HCT116 (cell line): ENCODE data around the gene NRXN2. TPM values are rescaled to one million over a fixed set of nuclear protein-coding genes. Genes with fewer than 3 reads are reported as not detected.

Experiments
- ATAC-seq: fragments of 200-7000 bp; cut with Tn5 transposase; 2 replicates; pipeline ENCODE4 v1.9.1; 2020; ENCODE audit warnings: mild to moderate bottlenecking, moderate library complexity
- BruUV-seq: library from RNA; stranded (reverse); fragments of 400-500 nt; replicated peaks from 2 replicates; lab custom pipeline; 2021; lab: Mats Ljungman, UMichigan
- CTCF ChIA-PET: fragments of 300-600 bp; sonication (Branson Sonifier 250); formaldehyde crosslinking; loops from one replicate; lab custom pipeline; 2021; ENCODE audit warnings: antibody characterized with exemption; lab: Charles Lee
- POLR2A ChIA-PET: fragments of 300-600, 350-600 bp; sonication (Branson Sonifier 250); formaldehyde crosslinking; loops from one replicate; lab custom pipeline; 2021; ENCODE audit warnings: antibody characterized with exemption; lab: Charles Lee
- RAD21 ChIA-PET, 2 experiments: fragments of 300-600 bp; sonication (Branson Sonifier 250); formaldehyde crosslinking; loops; one replicate each; lab custom pipeline; 2023; ENCODE audit warnings: low total read pairs in 2 of 2; ENCODE audit not compliant: uncharacterized antibody in 2 of 2, unreplicated experiment in 2 of 2, low non-redundant PET in 1 of 2; lab: Charles Lee
- DNase-seq: peaks from one replicate; pipeline ENCODE4 v3.0.0-alpha.2; 2010; ENCODE audit warnings: low read depth, low spot score
- H2AFZ ChIP-seq: fragments of 200-600 bp; shearing (Covaris generic), sonication (generic); 2 replicates; pipeline ENCODE4 v1.6.1; 2017; ENCODE audit warnings: low read depth, mixed run types, mixed read lengths, antibody characterized with exemption, low read length; ENCODE audit not compliant: poor library complexity, severe bottlenecking
- H3K27ac ChIP-seq: 2 replicates; pipeline ENCODE4 v1.5.1; 2012; ENCODE audit warnings: low read depth, low read length
- H3K27me3 ChIP-seq: fragments of 200-600 bp; sonication (generic); 2 replicates; pipeline ENCODE4 v1.6.1; 2016; ENCODE audit warnings: mixed run types, low read length, mixed read lengths; ENCODE audit not compliant: insufficient read depth
- H3K36me3 ChIP-seq, 2 experiments: fragments of 200-500 bp in 1 of 2; fragments of 200-600 bp in 1 of 2; sonication (Bioruptor generic) in 1 of 2; sonication (generic) in 1 of 2; 2 replicates each; pipeline versions ENCODE4 v1.5.1 to v1.6.1; 2014 to 2016; ENCODE audit warnings: low read length in 2 of 2, inconsistent platforms in 1 of 2, mixed read lengths in 1 of 2, mixed run types in 1 of 2; ENCODE audit not compliant: insufficient read depth in 2 of 2, control insufficient read depth in 1 of 2
- H3K4me1 ChIP-seq, 2 experiments: fragments of 200-600 bp in 1 of 2; sonication (generic) in 1 of 2; 2 replicates each; pipeline versions ENCODE4 v1.5.1 to v1.6.1; 2012 to 2017; ENCODE audit warnings: low read length in 2 of 2, inconsistent platforms in 1 of 2, mild to moderate bottlenecking in 1 of 2, mixed read lengths in 1 of 2, mixed run types in 1 of 2, moderate library complexity in 1 of 2; ENCODE audit not compliant: insufficient read depth in 2 of 2, control insufficient read depth in 1 of 2
- H3K4me2 ChIP-seq: fragments of 200-600 bp; sonication (generic); 2 replicates; pipeline ENCODE4 v1.6.1; 2017; ENCODE audit warnings: mixed run types, low read length, mixed read lengths
- H3K4me3 ChIP-seq, 2 experiments: fragments of 200-600 bp in 1 of 2; sonication (generic) in 1 of 2; replicated peaks in 1 of 2; 2 replicates each; pipeline ENCODE4 v1.5.1; 2011 to 2016; ENCODE audit warnings: low read length in 2 of 2, control low read depth in 1 of 2, low read depth in 1 of 2, mild to moderate bottlenecking in 1 of 2, mixed read lengths in 1 of 2, mixed run types in 1 of 2
- H3K79me2 ChIP-seq: fragments of 200-600 bp; sonication (generic); 2 replicates; pipeline ENCODE4 v1.6.1; 2017; ENCODE audit warnings: mild to moderate bottlenecking, mixed run types, low read length, moderate library complexity, mixed read lengths; ENCODE audit not compliant: insufficient read depth
- H3K9ac ChIP-seq: fragments of 200-600 bp; sonication (generic); 2 replicates; pipeline ENCODE4 v1.6.1; 2016; ENCODE audit warnings: low read length, mixed read lengths
- H3K9me2 ChIP-seq: fragments of 200-600 bp; sonication (generic), shearing (Covaris generic); 2 replicates; pipeline ENCODE4 v1.6.1; 2017; ENCODE audit warnings: mixed run types, mild to moderate bottlenecking, moderate library complexity; ENCODE audit not compliant: insufficient read depth
- H3K9me3 ChIP-seq, 2 experiments: fragments of 200-500 bp in 1 of 2; fragments of 200-600 bp in 1 of 2; sonication (Bioruptor generic) in 1 of 2; sonication (generic) in 1 of 2; 2 replicates each; pipeline ENCODE4 v1.6.1; 2014 to 2017; ENCODE audit warnings: low read length in 2 of 2, mixed read lengths in 2 of 2, inconsistent platforms in 1 of 2, low read depth in 1 of 2, mild to moderate bottlenecking in 1 of 2, mixed run types in 1 of 2, moderate library complexity in 1 of 2; ENCODE audit not compliant: control insufficient read depth in 1 of 2, insufficient read depth in 1 of 2
- H4K20me1 ChIP-seq: fragments of 200-600 bp; sonication (generic), shearing (Covaris generic); 2 replicates; pipeline ENCODE4 v1.6.1; 2017; ENCODE audit warnings: mixed run types, mild to moderate bottlenecking, moderate library complexity; ENCODE audit not compliant: insufficient read depth
- CBX3 ChIP-seq: IDR thresholded peaks from 2 replicates; pipeline ENCODE4 v1.6.1; 2012; ENCODE audit warnings: low read depth
- EGR1 ChIP-seq: IDR thresholded peaks from 2 replicates; pipeline ENCODE4 v1.6.1; 2012; ENCODE audit warnings: low read depth
- ELF1 ChIP-seq: IDR thresholded peaks from 2 replicates; pipeline ENCODE4 v1.6.1; 2012; ENCODE audit warnings: low read depth, borderline replicate concordance
- EZH2 ChIP-seq: fragments of 200-600 bp; sonication (generic); IDR thresholded peaks from 2 replicates; pipeline ENCODE4 v1.6.1; 2017; ENCODE audit warnings: antibody characterized with exemption, mixed run types
- EZH2phosphoT487 ChIP-seq: fragments of 200-600 bp; IDR thresholded peaks from 2 replicates; pipeline ENCODE4 v1.6.1; 2018; ENCODE audit warnings: antibody characterized with exemption, borderline replicate concordance
- FOSL1 ChIP-seq: IDR thresholded peaks from 2 replicates; pipeline ENCODE4 v1.6.1; 2012; ENCODE audit warnings: low read depth
- JUND ChIP-seq: IDR thresholded peaks from 2 replicates; pipeline ENCODE4 v1.6.1; 2012
- POLR2A ChIP-seq: IDR thresholded peaks from 2 replicates; pipeline ENCODE4 v1.7.0; 2011; ENCODE audit warnings: borderline replicate concordance; ENCODE audit not compliant: insufficient read depth, insufficient read length; ENCODE audit errors: extremely low read depth
- POLR2AphosphoS5 ChIP-seq: IDR thresholded peaks from 2 replicates; pipeline ENCODE4 v1.6.1; 2011; ENCODE audit warnings: mild to moderate bottlenecking, low read depth, low read length, moderate library complexity
- RAD21 ChIP-seq: IDR thresholded peaks from 2 replicates; pipeline ENCODE4 v1.6.1; 2012; ENCODE audit warnings: low read depth, mild to moderate bottlenecking
- SIN3A ChIP-seq: IDR thresholded peaks from 2 replicates; pipeline ENCODE4 v1.6.1; 2012; ENCODE audit warnings: low read depth
- SP1 ChIP-seq: IDR thresholded peaks from 2 replicates; pipeline ENCODE4 v1.6.1; 2012; ENCODE audit warnings: low read depth
- TCF7L2 ChIP-seq: IDR thresholded peaks from 2 replicates; pipeline ENCODE4 v1.7.0; 2011; ENCODE audit warnings: borderline replicate concordance, inconsistent platforms; ENCODE audit not compliant: insufficient read depth, insufficient read length; ENCODE audit errors: extremely low read depth
- YY1 ChIP-seq: IDR thresholded peaks from 2 replicates; pipeline ENCODE4 v1.6.1; 2011; ENCODE audit warnings: low read length, low read depth, moderate library complexity, mild to moderate bottlenecking; ENCODE audit not compliant: insufficient replicate concordance; ENCODE audit errors: extremely low read depth
- ZFX ChIP-seq: fragments of 450-650 bp; IDR thresholded peaks from 2 replicates; pipeline ENCODE4 v1.6.1; 2017
- intact Hi-C: fragments of 100-400 bp; cut with micrococcal nuclease; formaldehyde crosslinking; loops from 2 replicates; pipeline ENCODE4 v1.10.0; 2022
- total RNA-seq: library from RNA; stranded (reverse); gene quantifications from one replicate; pipeline ENCODE4 v1.2.1, GENCODE V29; 2021; ENCODE audit not compliant: unreplicated experiment
- TF ChIP-seq, protein P1 (sequence below): IDR thresholded peaks from 2 replicates; pipeline ENCODE4 v1.6.1; 2012
- TF ChIP-seq, protein P2 (sequence below): IDR thresholded peaks from 2 replicates; pipeline ENCODE4 v1.6.1; 2011; ENCODE audit warnings: mild to moderate bottlenecking, low read length, moderate library complexity; ENCODE audit not compliant: insufficient replicate concordance; ENCODE audit errors: extremely low read depth
- TF ChIP-seq, protein P3 (sequence below): IDR thresholded peaks from 2 replicates; pipeline ENCODE4 v1.6.1; 2012; ENCODE audit warnings: low read depth

The NRXN2 gene
- total RNA-seq, 1 experiment from 2014 or later: 1.5 TPM

DNA sequence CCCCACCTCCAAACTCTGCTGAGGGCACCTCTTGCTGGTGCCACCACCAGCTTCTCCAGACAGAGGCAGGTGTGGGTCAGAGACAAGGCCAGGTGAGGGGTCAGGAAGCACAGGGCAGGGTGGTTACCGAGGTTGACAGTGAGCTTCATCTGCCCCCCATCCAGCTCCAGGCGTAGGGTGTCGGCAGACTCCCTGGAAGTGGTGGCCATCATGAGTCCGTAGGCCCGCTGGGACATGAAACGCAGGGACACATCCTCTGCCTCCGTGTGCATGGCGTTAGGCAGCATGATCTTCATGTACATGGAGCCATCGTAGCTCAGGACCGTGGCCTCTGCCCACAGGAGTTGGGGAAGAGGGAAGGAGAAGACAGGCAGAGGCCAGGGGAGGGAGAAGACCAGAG, 62.8 kb downstream of the NRXN2 start:
- H3K9ac ChIP-seq: no peak overlapping the region
- H4K20me1 ChIP-seq: no peaks in the 10 kb centered on the region
- CTCF ChIA-PET: interaction anchor here (1.2 to 2.4 kb wide), 6 partner anchors 9 to 211 kb away, joined by 4 to 16 read pairs (median 6); no protein-coding TSS in a partner anchor
- H3K79me2 ChIP-seq: no peaks in the 10 kb centered on the region
- RAD21 ChIA-PET: interaction anchor here in 1 of 2 experiments (1.0 kb wide), 1 partner anchor 28 kb away, joined by 3 read pairs; no protein-coding TSS in a partner anchor
- H3K27ac ChIP-seq: no peak overlapping the region
- POLR2A ChIA-PET: interaction anchor here (1.2 kb wide), 1 partner anchor 9 kb away, joined by 4 read pairs; no protein-coding TSS in a partner anchor
- no peaks in the 10 kb centered on the region for H3K9me2 ChIP-seq
- intact Hi-C loops: no loop called here
- peaks cover 8 to 29% of the 10 kb centered on the region in 2 experiments for H3K4me1 ChIP-seq
- no peaks in the 10 kb centered on the region for H3K9me3 ChIP-seq
- no peaks in the 10 kb centered on the region for H3K27me3 ChIP-seq
- BruUV-seq: no TSS peak
- peak overlapping the region; percentile 76 for H3K4me2 ChIP-seq
- no peak; the same call in none of the 2 replicates for ATAC-seq
- no peak overlapping the region for H2AFZ ChIP-seq
- no peak for DNase-seq
- no peak overlapping the region for H3K4me3 ChIP-seq
- H3K36me3 ChIP-seq: no peaks in the 10 kb centered on the region
- no peak for TF ChIP-seq EZH2
- no peak for TF ChIP-seq SP1
- TF ChIP-seq, protein P1, sequence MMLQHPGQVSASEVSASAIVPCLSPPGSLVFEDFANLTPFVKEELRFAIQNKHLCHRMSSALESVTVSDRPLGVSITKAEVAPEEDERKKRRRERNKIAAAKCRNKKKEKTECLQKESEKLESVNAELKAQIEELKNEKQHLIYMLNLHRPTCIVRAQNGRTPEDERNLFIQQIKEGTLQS: no peak
- TF ChIP-seq JUND: no peak
- TF ChIP-seq, protein P2, sequence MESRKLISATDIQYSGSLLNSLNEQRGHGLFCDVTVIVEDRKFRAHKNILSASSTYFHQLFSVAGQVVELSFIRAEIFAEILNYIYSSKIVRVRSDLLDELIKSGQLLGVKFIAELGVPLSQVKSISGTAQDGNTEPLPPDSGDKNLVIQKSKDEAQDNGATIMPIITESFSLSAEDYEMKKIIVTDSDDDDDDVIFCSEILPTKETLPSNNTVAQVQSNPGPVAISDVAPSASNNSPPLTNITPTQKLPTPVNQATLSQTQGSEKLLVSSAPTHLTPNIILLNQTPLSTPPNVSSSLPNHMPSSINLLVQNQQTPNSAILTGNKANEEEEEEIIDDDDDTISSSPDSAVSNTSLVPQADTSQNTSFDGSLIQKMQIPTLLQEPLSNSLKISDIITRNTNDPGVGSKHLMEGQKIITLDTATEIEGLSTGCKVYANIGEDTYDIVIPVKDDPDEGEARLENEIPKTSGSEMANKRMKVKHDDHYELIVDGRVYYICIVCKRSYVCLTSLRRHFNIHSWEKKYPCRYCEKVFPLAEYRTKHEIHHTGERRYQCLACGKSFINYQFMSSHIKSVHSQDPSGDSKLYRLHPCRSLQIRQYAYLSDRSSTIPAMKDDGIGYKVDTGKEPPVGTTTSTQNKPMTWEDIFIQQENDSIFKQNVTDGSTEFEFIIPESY: no peak
- no peak for TF ChIP-seq ZFX
- TF ChIP-seq RAD21: no peak
- TF ChIP-seq SIN3A: no peak
- TF ChIP-seq ELF1: no peak
- TF ChIP-seq CBX3: no peak
- no peak for TF ChIP-seq POLR2AphosphoS5
- TF ChIP-seq, protein P3, sequence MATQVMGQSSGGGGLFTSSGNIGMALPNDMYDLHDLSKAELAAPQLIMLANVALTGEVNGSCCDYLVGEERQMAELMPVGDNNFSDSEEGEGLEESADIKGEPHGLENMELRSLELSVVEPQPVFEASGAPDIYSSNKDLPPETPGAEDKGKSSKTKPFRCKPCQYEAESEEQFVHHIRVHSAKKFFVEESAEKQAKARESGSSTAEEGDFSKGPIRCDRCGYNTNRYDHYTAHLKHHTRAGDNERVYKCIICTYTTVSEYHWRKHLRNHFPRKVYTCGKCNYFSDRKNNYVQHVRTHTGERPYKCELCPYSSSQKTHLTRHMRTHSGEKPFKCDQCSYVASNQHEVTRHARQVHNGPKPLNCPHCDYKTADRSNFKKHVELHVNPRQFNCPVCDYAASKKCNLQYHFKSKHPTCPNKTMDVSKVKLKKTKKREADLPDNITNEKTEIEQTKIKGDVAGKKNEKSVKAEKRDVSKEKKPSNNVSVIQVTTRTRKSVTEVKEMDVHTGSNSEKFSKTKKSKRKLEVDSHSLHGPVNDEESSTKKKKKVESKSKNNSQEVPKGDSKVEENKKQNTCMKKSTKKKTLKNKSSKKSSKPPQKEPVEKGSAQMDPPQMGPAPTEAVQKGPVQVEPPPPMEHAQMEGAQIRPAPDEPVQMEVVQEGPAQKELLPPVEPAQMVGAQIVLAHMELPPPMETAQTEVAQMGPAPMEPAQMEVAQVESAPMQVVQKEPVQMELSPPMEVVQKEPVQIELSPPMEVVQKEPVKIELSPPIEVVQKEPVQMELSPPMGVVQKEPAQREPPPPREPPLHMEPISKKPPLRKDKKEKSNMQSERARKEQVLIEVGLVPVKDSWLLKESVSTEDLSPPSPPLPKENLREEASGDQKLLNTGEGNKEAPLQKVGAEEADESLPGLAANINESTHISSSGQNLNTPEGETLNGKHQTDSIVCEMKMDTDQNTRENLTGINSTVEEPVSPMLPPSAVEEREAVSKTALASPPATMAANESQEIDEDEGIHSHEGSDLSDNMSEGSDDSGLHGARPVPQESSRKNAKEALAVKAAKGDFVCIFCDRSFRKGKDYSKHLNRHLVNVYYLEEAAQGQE: no peak
- no peak for TF ChIP-seq EZH2phosphoT487
- TF ChIP-seq YY1: no peak
- no peak for TF ChIP-seq TCF7L2
- TF ChIP-seq POLR2A: no peak
- no peak for TF ChIP-seq EGR1
- no peak for TF ChIP-seq FOSL1
